HL-60 (cell line): Measurements from ENCODE around the gene ARF1.

ENCODE experiments used
- DNase-seq, 2 experiments: peaks; one replicate each; pipeline ENCODE4 v3.0.0-alpha.2; 2010 to 2020; ENCODE audit warnings: low read depth in 1 of 2, low spot score in 1 of 2
- H3K27ac ChIP-seq: fragments of 250-450 bp; sonication (Bioruptor Pico); replicated peaks from 2 replicates; pipeline ENCODE4 v1.5.1; 2020; ENCODE audit warnings: mild to moderate bottlenecking, moderate library complexity
- H3K27me3 ChIP-seq: fragments of 250-450 bp; sonication (Bioruptor Pico); 2 replicates; pipeline ENCODE4 v1.5.1; 2021; ENCODE audit warnings: mild to moderate bottlenecking, moderate library complexity; ENCODE audit not compliant: insufficient read depth, poor library complexity, severe bottlenecking
- H3K4me3 ChIP-seq: replicated peaks from 2 replicates; pipeline ENCODE4 v1.5.1; 2011; ENCODE audit warnings: mild to moderate bottlenecking, control low read depth, low read length; ENCODE audit not compliant: insufficient read depth
- GABPA ChIP-seq: IDR thresholded peaks from 2 replicates; pipeline ENCODE4 v1.6.1; 2012; ENCODE audit warnings: low read depth
- POLR2AphosphoS5 ChIP-seq: IDR thresholded peaks from 2 replicates; pipeline ENCODE4 v1.6.1; 2012; ENCODE audit warnings: low read depth
- SPI1 ChIP-seq: IDR thresholded peaks from 2 replicates; pipeline ENCODE4 v1.6.1; 2012; ENCODE audit warnings: low read depth, mild to moderate bottlenecking, borderline replicate concordance
- TF ChIP-seq, protein P1 (sequence below): IDR thresholded peaks from one replicate; pipeline ENCODE4 v1.5.1; 2011; ENCODE audit warnings: low read length, control low read depth, inconsistent platforms; ENCODE audit not compliant: insufficient read depth
- TF ChIP-seq, protein P2 (sequence below): IDR thresholded peaks from 2 replicates; pipeline ENCODE4 v1.6.1; 2012; ENCODE audit warnings: low read depth; ENCODE audit not compliant: insufficient replicate concordance

ARF1 gene

DNA sequence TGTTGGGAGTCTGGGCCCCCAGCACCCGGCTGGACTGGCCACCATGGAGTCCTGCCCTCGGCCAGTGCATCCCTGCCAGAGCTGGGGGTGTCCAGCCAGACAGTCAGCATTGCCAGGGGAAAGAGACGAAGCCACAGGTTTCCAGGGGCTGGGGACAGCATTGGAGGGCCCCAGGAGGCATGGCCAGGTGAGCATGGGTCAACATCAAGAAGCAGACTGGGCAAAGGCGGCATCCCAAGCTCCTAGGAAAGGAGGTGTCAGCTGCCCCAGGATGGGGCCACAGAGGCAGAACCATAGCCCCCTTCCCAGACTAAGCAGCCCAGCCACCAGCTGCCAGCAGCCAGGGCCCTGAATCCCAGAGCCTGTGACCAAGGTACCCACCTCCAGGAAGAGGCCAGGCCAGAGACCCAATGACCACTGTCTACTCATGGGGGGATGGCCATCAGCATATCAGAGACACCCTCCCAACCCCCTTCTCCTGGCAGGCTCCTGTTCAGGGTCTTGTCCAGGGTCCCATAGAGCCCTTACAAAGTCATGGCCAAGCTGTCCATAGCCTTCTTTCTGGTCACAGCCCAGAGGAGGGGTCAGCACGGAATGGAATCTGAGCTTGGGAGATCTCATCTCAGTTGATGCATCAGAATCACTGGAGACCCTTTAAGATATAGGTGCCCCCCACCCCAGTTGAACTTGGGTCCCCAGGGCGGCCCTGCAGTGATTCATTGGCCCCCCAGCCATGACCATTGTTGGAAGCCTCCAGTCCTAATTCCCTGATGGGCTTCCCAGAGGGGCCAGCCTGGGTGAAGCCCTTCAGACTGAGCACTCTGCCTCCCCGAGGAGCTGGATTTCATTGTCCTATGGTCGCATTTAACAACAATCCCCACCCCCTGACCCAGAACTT lies 43.3 kb upstream of the ARF1 start:
- no peak for TF ChIP-seq GABPA
- TF ChIP-seq, protein P1, sequence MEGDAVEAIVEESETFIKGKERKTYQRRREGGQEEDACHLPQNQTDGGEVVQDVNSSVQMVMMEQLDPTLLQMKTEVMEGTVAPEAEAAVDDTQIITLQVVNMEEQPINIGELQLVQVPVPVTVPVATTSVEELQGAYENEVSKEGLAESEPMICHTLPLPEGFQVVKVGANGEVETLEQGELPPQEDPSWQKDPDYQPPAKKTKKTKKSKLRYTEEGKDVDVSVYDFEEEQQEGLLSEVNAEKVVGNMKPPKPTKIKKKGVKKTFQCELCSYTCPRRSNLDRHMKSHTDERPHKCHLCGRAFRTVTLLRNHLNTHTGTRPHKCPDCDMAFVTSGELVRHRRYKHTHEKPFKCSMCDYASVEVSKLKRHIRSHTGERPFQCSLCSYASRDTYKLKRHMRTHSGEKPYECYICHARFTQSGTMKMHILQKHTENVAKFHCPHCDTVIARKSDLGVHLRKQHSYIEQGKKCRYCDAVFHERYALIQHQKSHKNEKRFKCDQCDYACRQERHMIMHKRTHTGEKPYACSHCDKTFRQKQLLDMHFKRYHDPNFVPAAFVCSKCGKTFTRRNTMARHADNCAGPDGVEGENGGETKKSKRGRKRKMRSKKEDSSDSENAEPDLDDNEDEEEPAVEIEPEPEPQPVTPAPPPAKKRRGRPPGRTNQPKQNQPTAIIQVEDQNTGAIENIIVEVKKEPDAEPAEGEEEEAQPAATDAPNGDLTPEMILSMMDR: no peak
- no peak for TF ChIP-seq POLR2AphosphoS5
- TF ChIP-seq SPI1: no peak
- TF ChIP-seq, protein P2, sequence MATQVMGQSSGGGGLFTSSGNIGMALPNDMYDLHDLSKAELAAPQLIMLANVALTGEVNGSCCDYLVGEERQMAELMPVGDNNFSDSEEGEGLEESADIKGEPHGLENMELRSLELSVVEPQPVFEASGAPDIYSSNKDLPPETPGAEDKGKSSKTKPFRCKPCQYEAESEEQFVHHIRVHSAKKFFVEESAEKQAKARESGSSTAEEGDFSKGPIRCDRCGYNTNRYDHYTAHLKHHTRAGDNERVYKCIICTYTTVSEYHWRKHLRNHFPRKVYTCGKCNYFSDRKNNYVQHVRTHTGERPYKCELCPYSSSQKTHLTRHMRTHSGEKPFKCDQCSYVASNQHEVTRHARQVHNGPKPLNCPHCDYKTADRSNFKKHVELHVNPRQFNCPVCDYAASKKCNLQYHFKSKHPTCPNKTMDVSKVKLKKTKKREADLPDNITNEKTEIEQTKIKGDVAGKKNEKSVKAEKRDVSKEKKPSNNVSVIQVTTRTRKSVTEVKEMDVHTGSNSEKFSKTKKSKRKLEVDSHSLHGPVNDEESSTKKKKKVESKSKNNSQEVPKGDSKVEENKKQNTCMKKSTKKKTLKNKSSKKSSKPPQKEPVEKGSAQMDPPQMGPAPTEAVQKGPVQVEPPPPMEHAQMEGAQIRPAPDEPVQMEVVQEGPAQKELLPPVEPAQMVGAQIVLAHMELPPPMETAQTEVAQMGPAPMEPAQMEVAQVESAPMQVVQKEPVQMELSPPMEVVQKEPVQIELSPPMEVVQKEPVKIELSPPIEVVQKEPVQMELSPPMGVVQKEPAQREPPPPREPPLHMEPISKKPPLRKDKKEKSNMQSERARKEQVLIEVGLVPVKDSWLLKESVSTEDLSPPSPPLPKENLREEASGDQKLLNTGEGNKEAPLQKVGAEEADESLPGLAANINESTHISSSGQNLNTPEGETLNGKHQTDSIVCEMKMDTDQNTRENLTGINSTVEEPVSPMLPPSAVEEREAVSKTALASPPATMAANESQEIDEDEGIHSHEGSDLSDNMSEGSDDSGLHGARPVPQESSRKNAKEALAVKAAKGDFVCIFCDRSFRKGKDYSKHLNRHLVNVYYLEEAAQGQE: no peak
- no peak for DNase-seq
- Histone ChIP-seq H3K27me3 (peaks cover 16% of the 10 kb centered on the region), H3K27ac (no peak overlapping the region), H3K4me3 (no peak overlapping the region)

DNA sequence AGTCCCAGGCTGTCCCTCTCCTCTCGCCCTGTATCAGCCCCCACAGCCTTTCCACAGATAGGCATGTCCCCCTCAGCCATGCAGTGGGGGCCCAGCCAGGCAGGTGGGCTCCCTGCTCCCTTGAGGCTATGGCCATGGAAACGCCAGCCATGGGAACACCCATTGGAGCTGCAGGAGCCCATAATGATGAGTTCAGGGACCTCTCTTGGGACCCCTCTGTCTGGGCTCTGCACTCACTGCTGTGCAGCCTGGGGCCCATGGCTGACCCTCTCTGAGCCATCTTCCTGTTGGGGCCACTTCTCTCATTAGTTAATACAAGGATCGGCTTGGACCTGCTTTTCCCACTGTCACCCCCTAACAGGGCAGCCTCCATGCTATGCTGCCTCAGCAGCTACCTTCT lies 42.5 kb upstream of the ARF1 start:
- no peak for DNase-seq
- H3K4me3 ChIP-seq: no peak overlapping the region
- TF ChIP-seq, protein P1: no peak
- no peak for TF ChIP-seq GABPA
- no peak for TF ChIP-seq POLR2AphosphoS5
- no peak for TF ChIP-seq SPI1
- TF ChIP-seq, protein P2: no peak
- no peak overlapping the region for H3K27ac ChIP-seq
- H3K27me3 ChIP-seq: peaks cover 14% of the 10 kb centered on the region

DNA sequence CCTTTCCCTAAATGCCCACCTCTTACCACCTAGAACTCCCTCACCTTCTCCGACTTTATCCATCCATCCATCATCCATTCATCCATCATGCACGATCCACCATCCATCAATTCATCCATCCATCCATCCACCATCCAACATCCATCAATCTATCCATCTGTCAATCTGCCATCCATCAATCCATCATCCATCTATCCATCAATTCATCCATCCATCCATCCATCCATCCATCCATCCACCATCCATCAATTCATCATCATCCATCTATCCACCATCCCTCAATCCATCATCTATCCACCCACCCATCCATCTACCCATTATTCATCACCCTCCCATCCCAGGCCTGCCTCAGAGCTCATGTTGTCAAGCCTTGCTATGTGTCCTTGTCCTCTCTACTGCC lies 41.2 kb upstream of the ARF1 start:
- no peak for TF ChIP-seq GABPA
- TF ChIP-seq, protein P2: no peak
- H3K4me3 ChIP-seq: no peak overlapping the region
- H3K27ac ChIP-seq: no peak overlapping the region
- H3K27me3 ChIP-seq: peaks cover 14% of the 10 kb centered on the region
- DNase-seq: no peak
